Measurements from ENCODE around the gene NUP210L. TPM values are rescaled to one million over a fixed set of nuclear protein-coding genes. Genes with fewer than 3 reads are reported as not detected.

NUP210L gene
- total and polyA plus RNA-seq, 4 donors: 0.08 TPM; not detected in 3

- TF ChIP-seq MAX (IDR thresholded peaks at IDR 0.05): no peak
- no peak for TF ChIP-seq NR2F2 (IDR thresholded peaks at IDR 0.05)
- no peak for TF ChIP-seq SP1 (IDR thresholded peaks at IDR 0.05)
- no peak for TF ChIP-seq HNF4A (conservative IDR thresholded peaks at IDR 0.05)
- TF ChIP-seq HNF4G (IDR thresholded peaks at IDR 0.05): no peak
Observed at GRCh38 chr1:154166207-154166606, 11.3 kb upstream of the NUP210L start (continued).

DNA sequence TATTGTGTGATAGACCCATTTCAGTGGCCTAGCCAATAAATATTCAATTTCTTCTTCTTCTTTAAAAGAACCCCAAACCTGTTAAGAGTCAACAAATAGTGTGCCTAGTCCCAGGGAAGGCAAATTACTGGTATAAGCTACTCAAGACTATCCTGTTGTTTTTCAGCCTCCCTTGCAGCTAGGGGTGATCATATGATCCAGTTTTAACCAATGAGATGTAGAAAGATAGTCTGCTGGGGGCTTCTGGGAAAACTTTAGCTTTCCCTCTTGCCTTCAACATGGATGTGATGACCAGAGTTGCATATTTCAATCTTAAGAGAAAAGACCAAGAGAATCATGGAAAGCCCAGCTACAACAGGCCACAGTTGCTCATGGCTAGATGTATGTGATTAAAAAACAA, 4.7 kb upstream of the NUP210L start:
- TF ChIP-seq MAX (IDR thresholded peaks at IDR 0.05) (no peak), FOXA2 (IDR thresholded peaks at IDR 0.05) (no peak)
- Histone ChIP-seq H3K27ac (ENCODE audit: low read depth in 1 of 2, low read length in 2 of 2) (no peak overlapping the region), H3K9ac (ENCODE audit: low read depth in 1 of 2, low read length in 2 of 2) (no peak overlapping the region), H3K4me1 (ENCODE audit: control insufficient read depth in 4 of 4, insufficient read depth in 4 of 4, low read length in 3 of 4) (no peaks in the 10 kb centered on the region), H3K36me3 (ENCODE audit: control insufficient read depth in 4 of 4, insufficient read depth in 3 of 4, low read depth in 1 of 4, low read length in 3 of 4) (peaks cover 7 to 57% (median 36%) of the 10 kb centered on the region in 4 donors), H3K9me3 (ENCODE audit: control insufficient read depth in 4 of 4, low read length in 3 of 4) (peaks cover 0 to 3% (median under 1%) of the 10 kb centered on the region in 4 donors), H3K4me3 (ENCODE audit: low read depth in 1 of 3, low read length in 3 of 3) (no peak overlapping the region), H3K27me3 (ENCODE audit: control insufficient read depth in 4 of 4, insufficient read depth in 4 of 4, low read length in 3 of 4) (no peaks in the 10 kb centered on the region)
- no peak for DNase-seq (ENCODE audit: low spot score)

DNA sequence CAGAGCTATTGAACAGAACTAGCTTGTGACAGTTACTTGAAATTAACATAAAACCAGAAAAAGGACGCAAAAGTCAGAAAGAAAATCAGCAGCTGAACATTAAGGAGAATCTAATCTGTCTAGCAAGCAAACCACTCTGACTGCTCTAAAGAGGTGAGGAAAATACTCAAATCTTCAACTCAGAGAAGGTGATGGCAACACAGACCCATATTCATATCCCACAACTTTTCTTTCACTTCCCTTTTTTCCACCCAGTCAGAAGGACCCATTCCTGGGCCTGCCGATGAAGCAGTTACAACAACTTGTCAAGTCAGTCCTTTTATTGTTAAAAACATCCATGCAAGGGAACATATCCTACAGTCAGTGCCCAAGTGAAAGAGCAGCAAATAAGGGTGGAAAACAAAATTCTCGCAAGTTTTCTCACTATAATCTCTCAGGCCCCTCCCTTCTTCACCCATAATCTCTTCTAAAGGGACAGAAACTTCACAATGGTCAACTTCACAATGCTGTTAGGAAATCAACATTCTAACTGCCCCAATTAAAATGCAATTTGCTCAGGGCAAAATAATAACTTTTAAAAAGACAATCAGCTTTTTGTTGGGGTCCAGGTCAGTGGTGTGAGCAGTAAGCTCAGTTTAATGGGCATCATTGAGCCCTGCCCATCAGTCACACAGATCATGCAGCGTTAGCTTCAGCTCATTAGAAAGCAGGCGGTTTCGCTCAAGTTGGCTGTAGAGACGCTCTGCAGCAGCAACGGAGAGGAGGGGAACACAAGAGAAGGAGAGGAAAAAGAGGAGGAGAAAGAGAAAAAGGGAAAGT, 3.6 kb upstream of the NUP210L start:
- H3K4me3 ChIP-seq (ENCODE audit: low read depth in 1 of 3, low read length in 3 of 3): no peak overlapping the region
- 88% methylated on average over 8 of the region's 8 CpGs for WGBS
- H3K27me3 ChIP-seq (ENCODE audit: control insufficient read depth in 4 of 4, insufficient read depth in 4 of 4, low read length in 3 of 4): no peaks in the 10 kb centered on the region
- H3K4me1 ChIP-seq (ENCODE audit: control insufficient read depth in 4 of 4, insufficient read depth in 4 of 4, low read length in 3 of 4): no peaks in the 10 kb centered on the region
- H3K27ac ChIP-seq (ENCODE audit: low read depth in 1 of 2, low read length in 2 of 2): no peak overlapping the region
- H3K36me3 ChIP-seq (ENCODE audit: control insufficient read depth in 4 of 4, insufficient read depth in 3 of 4, low read depth in 1 of 4, low read length in 3 of 4): peaks cover 4 to 49% (median 32%) of the 10 kb centered on the region in 4 donors
- H3K9me3 ChIP-seq (ENCODE audit: control insufficient read depth in 4 of 4, low read length in 3 of 4): peaks cover 0 to 3% (median under 1%) of the 10 kb centered on the region in 4 donors
- H3K9ac ChIP-seq (ENCODE audit: low read depth in 1 of 2, low read length in 2 of 2): no peak overlapping the region
- TF ChIP-seq HNF4A (conservative IDR thresholded peaks at IDR 0.05) (no peak), GABPA (IDR thresholded peaks at IDR 0.05 in 1 of 2, conservative IDR thresholded peaks at IDR 0.05 in 1 of 2) (no peak), HNF4G (IDR thresholded peaks at IDR 0.05) (no peak), MAX (IDR thresholded peaks at IDR 0.05) (no peak), TAF1 (conservative IDR thresholded peaks at IDR 0.05) (no peak), RAD21 (IDR thresholded peaks at IDR 0.05) (no peak), JUND (IDR thresholded peaks at IDR 0.05) (no peak), EGR1 (IDR thresholded peaks at IDR 0.05; ENCODE audit: low read depth in 2 of 2) (no peak), ATF3 (IDR thresholded peaks at IDR 0.05) (no peak), NR2F2 (IDR thresholded peaks at IDR 0.05) (no peak), YY1 (IDR thresholded peaks at IDR 0.05) (no peak)
- TF ChIP-seq, protein P1, sequence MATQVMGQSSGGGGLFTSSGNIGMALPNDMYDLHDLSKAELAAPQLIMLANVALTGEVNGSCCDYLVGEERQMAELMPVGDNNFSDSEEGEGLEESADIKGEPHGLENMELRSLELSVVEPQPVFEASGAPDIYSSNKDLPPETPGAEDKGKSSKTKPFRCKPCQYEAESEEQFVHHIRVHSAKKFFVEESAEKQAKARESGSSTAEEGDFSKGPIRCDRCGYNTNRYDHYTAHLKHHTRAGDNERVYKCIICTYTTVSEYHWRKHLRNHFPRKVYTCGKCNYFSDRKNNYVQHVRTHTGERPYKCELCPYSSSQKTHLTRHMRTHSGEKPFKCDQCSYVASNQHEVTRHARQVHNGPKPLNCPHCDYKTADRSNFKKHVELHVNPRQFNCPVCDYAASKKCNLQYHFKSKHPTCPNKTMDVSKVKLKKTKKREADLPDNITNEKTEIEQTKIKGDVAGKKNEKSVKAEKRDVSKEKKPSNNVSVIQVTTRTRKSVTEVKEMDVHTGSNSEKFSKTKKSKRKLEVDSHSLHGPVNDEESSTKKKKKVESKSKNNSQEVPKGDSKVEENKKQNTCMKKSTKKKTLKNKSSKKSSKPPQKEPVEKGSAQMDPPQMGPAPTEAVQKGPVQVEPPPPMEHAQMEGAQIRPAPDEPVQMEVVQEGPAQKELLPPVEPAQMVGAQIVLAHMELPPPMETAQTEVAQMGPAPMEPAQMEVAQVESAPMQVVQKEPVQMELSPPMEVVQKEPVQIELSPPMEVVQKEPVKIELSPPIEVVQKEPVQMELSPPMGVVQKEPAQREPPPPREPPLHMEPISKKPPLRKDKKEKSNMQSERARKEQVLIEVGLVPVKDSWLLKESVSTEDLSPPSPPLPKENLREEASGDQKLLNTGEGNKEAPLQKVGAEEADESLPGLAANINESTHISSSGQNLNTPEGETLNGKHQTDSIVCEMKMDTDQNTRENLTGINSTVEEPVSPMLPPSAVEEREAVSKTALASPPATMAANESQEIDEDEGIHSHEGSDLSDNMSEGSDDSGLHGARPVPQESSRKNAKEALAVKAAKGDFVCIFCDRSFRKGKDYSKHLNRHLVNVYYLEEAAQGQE (IDR thresholded peaks at IDR 0.05): no peak
- TF ChIP-seq, protein P2, sequence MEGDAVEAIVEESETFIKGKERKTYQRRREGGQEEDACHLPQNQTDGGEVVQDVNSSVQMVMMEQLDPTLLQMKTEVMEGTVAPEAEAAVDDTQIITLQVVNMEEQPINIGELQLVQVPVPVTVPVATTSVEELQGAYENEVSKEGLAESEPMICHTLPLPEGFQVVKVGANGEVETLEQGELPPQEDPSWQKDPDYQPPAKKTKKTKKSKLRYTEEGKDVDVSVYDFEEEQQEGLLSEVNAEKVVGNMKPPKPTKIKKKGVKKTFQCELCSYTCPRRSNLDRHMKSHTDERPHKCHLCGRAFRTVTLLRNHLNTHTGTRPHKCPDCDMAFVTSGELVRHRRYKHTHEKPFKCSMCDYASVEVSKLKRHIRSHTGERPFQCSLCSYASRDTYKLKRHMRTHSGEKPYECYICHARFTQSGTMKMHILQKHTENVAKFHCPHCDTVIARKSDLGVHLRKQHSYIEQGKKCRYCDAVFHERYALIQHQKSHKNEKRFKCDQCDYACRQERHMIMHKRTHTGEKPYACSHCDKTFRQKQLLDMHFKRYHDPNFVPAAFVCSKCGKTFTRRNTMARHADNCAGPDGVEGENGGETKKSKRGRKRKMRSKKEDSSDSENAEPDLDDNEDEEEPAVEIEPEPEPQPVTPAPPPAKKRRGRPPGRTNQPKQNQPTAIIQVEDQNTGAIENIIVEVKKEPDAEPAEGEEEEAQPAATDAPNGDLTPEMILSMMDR (IDR thresholded peaks at IDR 0.05; ENCODE audit: low read depth, low read length, missing input control): no peak
- TF ChIP-seq, protein P3, sequence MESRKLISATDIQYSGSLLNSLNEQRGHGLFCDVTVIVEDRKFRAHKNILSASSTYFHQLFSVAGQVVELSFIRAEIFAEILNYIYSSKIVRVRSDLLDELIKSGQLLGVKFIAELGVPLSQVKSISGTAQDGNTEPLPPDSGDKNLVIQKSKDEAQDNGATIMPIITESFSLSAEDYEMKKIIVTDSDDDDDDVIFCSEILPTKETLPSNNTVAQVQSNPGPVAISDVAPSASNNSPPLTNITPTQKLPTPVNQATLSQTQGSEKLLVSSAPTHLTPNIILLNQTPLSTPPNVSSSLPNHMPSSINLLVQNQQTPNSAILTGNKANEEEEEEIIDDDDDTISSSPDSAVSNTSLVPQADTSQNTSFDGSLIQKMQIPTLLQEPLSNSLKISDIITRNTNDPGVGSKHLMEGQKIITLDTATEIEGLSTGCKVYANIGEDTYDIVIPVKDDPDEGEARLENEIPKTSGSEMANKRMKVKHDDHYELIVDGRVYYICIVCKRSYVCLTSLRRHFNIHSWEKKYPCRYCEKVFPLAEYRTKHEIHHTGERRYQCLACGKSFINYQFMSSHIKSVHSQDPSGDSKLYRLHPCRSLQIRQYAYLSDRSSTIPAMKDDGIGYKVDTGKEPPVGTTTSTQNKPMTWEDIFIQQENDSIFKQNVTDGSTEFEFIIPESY (IDR thresholded peaks at IDR 0.05): no peak
- DNase-seq (ENCODE audit: low spot score): no peak

Measured in liver (tissue), 9 donors.